ENCODE results near the gene SERPINA12. TPM values are rescaled to one million over a fixed set of nuclear protein-coding genes. Genes with fewer than 3 reads are reported as not detected.

SERPINA12 gene
- total RNA-seq, 1 donor from 2014 or later = not detected

- DNase-seq (no peak), ATAC-seq (peak; percentile 38 to 51)
- intact Hi-C loops (cut with DNase I) = no loop called here
- Histone ChIP-seq H3K4me3 (no peak overlapping the region), H3K27me3 (ENCODE audit: low read depth) (peaks cover 12% of the 10 kb centered on the region), H3K9me3 (peaks cover 6% of the 10 kb centered on the region), H3K4me1 (peaks cover 6% of the 10 kb centered on the region), H3K27ac (no peak overlapping the region), H3K36me3 (no peaks in the 10 kb centered on the region)
- no peak for TF ChIP-seq CTCF (IDR thresholded peaks at IDR 0.05)
Observed at GRCh38 chr14:94481468-94482131, 27.7 kb downstream of the SERPINA12 start.

- Histone ChIP-seq H3K4me1 (no peaks in the 10 kb centered on the region), H3K4me3 (no peak overlapping the region), H3K27ac (no peak overlapping the region), H3K36me3 (no peaks in the 10 kb centered on the region), H3K9me3 (peaks cover 6% of the 10 kb centered on the region), H3K27me3 (ENCODE audit: low read depth) (peaks cover 7% of the 10 kb centered on the region)
- intact Hi-C loops (cut with DNase I) = no loop called here
- ATAC-seq = no peak
- no peak for TF ChIP-seq CTCF (IDR thresholded peaks at IDR 0.05)
- DNase-seq = no peak
Observed at GRCh38 chr14:94480809-94481208, 28.5 kb downstream of the SERPINA12 start.

- Histone ChIP-seq H3K4me3 (no peak overlapping the region), H3K9me3 (peaks cover 6% of the 10 kb centered on the region), H3K27ac (no peak overlapping the region), H3K4me1 (no peaks in the 10 kb centered on the region), H3K27me3 (ENCODE audit: low read depth) (no peaks in the 10 kb centered on the region), H3K36me3 (no peaks in the 10 kb centered on the region)
- intact Hi-C loops (cut with DNase I) = no loop called here
- no peak for ATAC-seq
- no peak for TF ChIP-seq CTCF (IDR thresholded peaks at IDR 0.05)
- no peak for DNase-seq
Observed at GRCh38 chr14:94478420-94478819, 30.8 kb downstream of the SERPINA12 start.

GRCh38 chr14:94476023-94476422 lies 33.2 kb downstream of the SERPINA12 start, which contains the start of gene SERPINA9:
Gene SERPINA9, minus strand, starts transcription at chr14:94476197. Its CDS starts 6,357 bp downstream, at chr14:94469840.
- Histone ChIP-seq H3K4me1 (no peaks in the 10 kb centered on the region), H3K9me3 (peaks cover 6% of the 10 kb centered on the region), H3K36me3 (no peaks in the 10 kb centered on the region), H3K27ac (no peak within 1 kb of the TSS), H3K4me3 (no peak within 1 kb of the TSS), H3K27me3 (ENCODE audit: low read depth) (peaks cover 4% of the 10 kb centered on the region)
- no peak for ATAC-seq
- no peak for TF ChIP-seq CTCF (IDR thresholded peaks at IDR 0.05)
- intact Hi-C loops (cut with DNase I) = no loop called here
- no peak for DNase-seq

GRCh38 chr14:94474581-94475031 lies 34.7 kb downstream of the SERPINA12 start:
- no peak overlapping the region for H3K4me3 ChIP-seq
- no peaks in the 10 kb centered on the region for H3K4me1 ChIP-seq
- ATAC-seq = no peak
- H3K9me3 ChIP-seq = peaks cover 6% of the 10 kb centered on the region
- H3K36me3 ChIP-seq = no peaks in the 10 kb centered on the region
- no peak for TF ChIP-seq CTCF (IDR thresholded peaks at IDR 0.05)
- peaks cover 4% of the 10 kb centered on the region for H3K27me3 ChIP-seq (ENCODE audit: low read depth)
- intact Hi-C loops (cut with DNase I) = no loop called here
- no peak for DNase-seq
- H3K27ac ChIP-seq = no peak overlapping the region
